Measurements from ENCODE around the gene BMP7. TPM values are rescaled to one million over a fixed set of nuclear protein-coding genes. Genes with fewer than 3 reads are reported as not detected.

The BMP7 gene
- total and polyA plus RNA-seq, 9 donors: 0.07 to 19.4 (median 0.83) TPM

- Histone ChIP-seq H3K9me3 (no peaks in the 10 kb centered on the region), H3K36me3 (no peaks in the 10 kb centered on the region), H3K27me3 (no peaks in the 10 kb centered on the region), H3K4me3 (no peak overlapping the region), H3K27ac (no peak overlapping the region), H3K4me1 (ENCODE audit: insufficient read depth) (no peaks in the 10 kb centered on the region)
- intact Hi-C loops (cut with DNase I): no loop called here
- no peak for TF ChIP-seq CTCF (IDR thresholded peaks at IDR 0.05)
- no peak for TF ChIP-seq EP300 (IDR thresholded peaks at IDR 0.05)
- no peak for TF ChIP-seq POLR2A (IDR thresholded peaks at IDR 0.05)
- no peak for DNase-seq
- 57 to 61% (median 58%) methylated on average over 7 of the region's 7 CpGs for WGBS, 3 donors
These were observed 62.5 kb downstream of the BMP7 start for GRCh38 chr20:57203986-57204385.

GRCh38 chr20:57203204-57203603, 63.2 kb downstream of the BMP7 start:
- 72 to 85% (median 78%) methylated on average over 2 of the region's 2 CpGs for WGBS, 3 donors
- Histone ChIP-seq H3K9me3 (no peaks in the 10 kb centered on the region), H3K4me3 (no peak overlapping the region), H3K27me3 (no peaks in the 10 kb centered on the region), H3K27ac (no peak overlapping the region), H3K36me3 (no peaks in the 10 kb centered on the region), H3K4me1 (ENCODE audit: insufficient read depth) (no peaks in the 10 kb centered on the region)
- no peak for TF ChIP-seq EP300 (IDR thresholded peaks at IDR 0.05)
- no peak for TF ChIP-seq POLR2A (IDR thresholded peaks at IDR 0.05)
- TF ChIP-seq CTCF (IDR thresholded peaks at IDR 0.05): no peak
- DNase-seq: no peak
- intact Hi-C loops (cut with DNase I): no loop called here

- no peaks in the 10 kb centered on the region for H3K9me3 ChIP-seq
- DNase-seq: no peak
- H3K4me1 ChIP-seq (ENCODE audit: insufficient read depth): no peaks in the 10 kb centered on the region
- no peak overlapping the region for H3K27ac ChIP-seq
- WGBS, 3 donors: 86 to 88% (median 86%) methylated on average over 14 of the region's 14 CpGs
- intact Hi-C loops (cut with DNase I): no loop called here
- H3K36me3 ChIP-seq: no peaks in the 10 kb centered on the region
- no peaks in the 10 kb centered on the region for H3K27me3 ChIP-seq
- H3K4me3 ChIP-seq: no peak overlapping the region
- TF ChIP-seq EP300 (IDR thresholded peaks at IDR 0.05): no peak
These were observed 64.1 kb downstream of the BMP7 start for GRCh38 chr20:57202309-57202708.

GRCh38 chr20:57200882-57201695, 65.4 kb downstream of the BMP7 start:
- no peaks in the 10 kb centered on the region for H3K27me3 ChIP-seq
- intact Hi-C loops (cut with DNase I): no loop called here
- no peaks in the 10 kb centered on the region for H3K36me3 ChIP-seq
- WGBS, 3 donors: 41 to 44% (median 44%) methylated on average over 7 of the region's 7 CpGs
- no peak overlapping the region for H3K27ac ChIP-seq
- H3K9me3 ChIP-seq: no peaks in the 10 kb centered on the region
- no peak overlapping the region for H3K4me3 ChIP-seq
- TF ChIP-seq POLR2A (IDR thresholded peaks at IDR 0.05): no peak
- TF ChIP-seq CTCF (IDR thresholded peaks at IDR 0.05): no peak
- no peak for TF ChIP-seq EP300 (IDR thresholded peaks at IDR 0.05)
- no peak for DNase-seq
- H3K4me1 ChIP-seq (ENCODE audit: insufficient read depth): no peaks in the 10 kb centered on the region

GRCh38 chr20:57199656-57200405, 66.6 kb downstream of the BMP7 start:
- no peak for DNase-seq

More at GRCh38 chr20:57199656-57200405, 66.6 kb downstream of the BMP7 start:
- WGBS, 3 donors: 87 to 89% (median 88%) methylated on average over 16 of the region's 16 CpGs
- Histone ChIP-seq H3K9me3 (no peaks in the 10 kb centered on the region), H3K27ac (no peak overlapping the region), H3K27me3 (no peaks in the 10 kb centered on the region), H3K36me3 (no peaks in the 10 kb centered on the region), H3K4me1 (ENCODE audit: insufficient read depth) (no peaks in the 10 kb centered on the region), H3K4me3 (no peak overlapping the region)
- no peak for TF ChIP-seq EP300 (IDR thresholded peaks at IDR 0.05)
- no peak for TF ChIP-seq POLR2A (IDR thresholded peaks at IDR 0.05)
- no peak for TF ChIP-seq CTCF (IDR thresholded peaks at IDR 0.05)
- intact Hi-C loops (cut with DNase I): no loop called here
